HepG2 (cell line): ENCODE measurements around the gene KIF22. TPM values are rescaled to one million over a fixed set of nuclear protein-coding genes. Genes with fewer than 3 reads are reported as not detected.

Experiments used
- FUBP1 ChIP-seq: sonication (generic); formaldehyde crosslinking; IDR thresholded peaks from 2 replicates; pipeline ENCODE4 v1.5.1; 2020; ENCODE audit warnings: missing genetic modification reagents, mild to moderate bottlenecking, borderline replicate concordance
- HMG20B ChIP-seq: conservative IDR thresholded peaks from 2 replicates; pipeline ENCODE4 v1.6.1; 2016; ENCODE audit warnings: missing genetic modification reagents, missing compliant biosample characterization
- HNF1A ChIP-seq, 2 experiments: sonication (generic) in 1 of 2; formaldehyde crosslinking in 1 of 2; IDR thresholded peaks; 2 replicates each; pipeline versions ENCODE4 v1.4.0 to v1.6.1; 2016 to 2020; ENCODE audit warnings: borderline replicate concordance in 1 of 2, low read depth in 1 of 2, mild to moderate bottlenecking in 1 of 2, missing genetic modification reagents in 1 of 2
- HNRNPL ChIP-seq: fragments of 200-400 bp; formaldehyde crosslinking; IDR thresholded peaks from 2 replicates; pipeline ENCODE4 v1.6.1; 2017; ENCODE audit warnings: mild to moderate bottlenecking, low read depth, low read length
- KAT2B ChIP-seq: fragments of 150-350 bp; IDR thresholded peaks from 2 replicates; pipeline ENCODE4 v1.6.1; 2014; ENCODE audit warnings: low read depth, low read length, borderline replicate concordance
- KDM1A ChIP-seq: IDR thresholded peaks from 2 replicates; pipeline ENCODE4 v1.6.1; 2016; ENCODE audit warnings: missing compliant biosample characterization
- RCOR2 ChIP-seq: IDR thresholded peaks from 2 replicates; pipeline ENCODE4 v1.6.1; 2016; ENCODE audit warnings: missing biosample characterization, missing genetic modification reagents
- RERE ChIP-seq: IDR thresholded peaks from 2 replicates; pipeline ENCODE4 v1.6.1; 2016; ENCODE audit warnings: low read depth, missing genetic modification reagents, missing compliant biosample characterization
- SIX4 ChIP-seq: sonication (generic); formaldehyde crosslinking; IDR thresholded peaks from 2 replicates; pipeline ENCODE4 v1.4.0; 2020; ENCODE audit warnings: missing genetic modification reagents
- SNAPC5 ChIP-seq: sonication (generic); formaldehyde crosslinking; IDR thresholded peaks from 2 replicates; pipeline ENCODE4 v1.8.1; 2023; ENCODE audit warnings: mild to moderate bottlenecking, missing genetic modification reagents, borderline replicate concordance
- SRY ChIP-seq: sonication (generic); formaldehyde crosslinking; IDR thresholded peaks from 2 replicates; pipeline ENCODE4 v1.8.0; 2022; ENCODE audit warnings: mild to moderate bottlenecking, missing genetic modification reagents
- ZFP1 ChIP-seq: IDR thresholded peaks from 2 replicates; pipeline ENCODE4 v1.6.1; 2016
- ZGPAT ChIP-seq: IDR thresholded peaks from 2 replicates; pipeline ENCODE4 v1.6.1; 2016; ENCODE audit warnings: mild to moderate bottlenecking
- ZNF577 ChIP-seq: sonication (generic); formaldehyde crosslinking; IDR thresholded peaks from 2 replicates; pipeline ENCODE4 v1.4.0; 2020; ENCODE audit warnings: mild to moderate bottlenecking, low read depth, missing genetic modification reagents, borderline replicate concordance
- ZNF616 ChIP-seq: sonication (generic); formaldehyde crosslinking; IDR thresholded peaks from 2 replicates; pipeline ENCODE4 v1.5.0; 2020; ENCODE audit warnings: low read depth, mild to moderate bottlenecking, missing genetic modification reagents
- polyA plus RNA-seq, 8 experiments: library from polyadenylated mRNA; depleted of rRNA in 3 of 8; stranded (reverse) in 7 of 8; unstranded in 1 of 8; fragments of >200 nt; fragmentation: Illumina TruSeq in 4 of 8; extraction: Trizol in 4 of 8; gene quantifications; 2 replicates each; pipeline versions ENCODE4 v1.2.1 to v1.2.3, GENCODE V29; 2011 to 2016; ENCODE audit warnings: low read depth in 4 of 8, missing spikeins in 1 of 8, mixed read lengths in 1 of 8; ENCODE audit not compliant: insufficient read depth in 1 of 8
- total RNA-seq, 5 experiments: library from RNA; depleted of rRNA; stranded (reverse); fragments of >200 nt; fragmentation: Illumina TruSeq; extraction: Trizol; gene quantifications; 2 replicates each; pipeline ENCODE4 v1.2.3, GENCODE V29; 2016; ENCODE audit warnings: low read depth in 1 of 5

Gene KIF22
- total and polyA plus RNA-seq, 2 of the 13 experiments (the other 11 are each of a cell fraction or from before 2014, with no cell fraction given): 95.8 to 118 TPM

- TF ChIP-seq FUBP1 (CRISPR knock-in tag) (no peak), ZNF616 (CRISPR knock-in tag) (no peak), SRY (CRISPR knock-in tag) (no peak), ZNF577 (CRISPR knock-in tag) (no peak), SIX4 (CRISPR knock-in tag) (no peak; the same call in 1 of the 2 replicates), HNF1A (IDR thresholded peaks at IDR 0.05; ENCODE audit: low read depth) (no peak), HNF1A (CRISPR knock-in tag; IDR thresholded peaks at IDR 0.05; ENCODE audit: borderline replicate concordance) (no peak), RCOR2 (CRISPR knock-in tag) (peak; percentile 80), KDM1A (CRISPR knock-in tag) (peak; percentile 60), HMG20B (CRISPR knock-in tag) (peak; percentile 49; the same call in 1 of the 2 replicates), KAT2B (no peak), ZGPAT (peak; percentile 64; the same call in 1 of the 2 replicates), RERE (CRISPR knock-in tag) (no peak), SNAPC5 (CRISPR knock-in tag) (no peak), ZFP1 (CRISPR knock-in tag) (no peak), HNRNPL (no peak)
Measured at GRCh38 chr16:29757950-29758466, 32.5 kb upstream of the KIF22 start (continued).
